Stimulated activated CD4-positive, alpha-beta T cell treated with anti-CD3 and anti-CD28 coated beads, Interleukin-4, amount 100 ng/mL, for 1 hour (primary cell): Measurements from ENCODE around the gene ARHGDIB.
A peak's percentile ranks its signal among the peaks of the same experiment; 100 is the strongest.

Source experiments
- DNase-seq: peaks from one replicate; pipeline ENCODE4 v3.0.0-alpha.2; 2020

Gene ARHGDIB

GRCh38 chr12:14961466-14962152 is at the start of gene ARHGDIB:
Gene ARHGDIB (minus strand): TSS chr12:14961601. CDS start chr12:14950712, 10,889 bp downstream.
- peak; percentile 56 for DNase-seq

GRCh38 chr12:15011162-15011561 is 49.8 kb upstream of the ARHGDIB start:
- DNase-seq, result no peak

GRCh38 chr12:15007551-15007950 is 46.1 kb upstream of the ARHGDIB start:
- no peak for DNase-seq

- no peak for DNase-seq
Observed at GRCh38 chr12:15005064-15005463, 43.7 kb upstream of the ARHGDIB start.

GRCh38 chr12:15004421-15004820 is 43.0 kb upstream of the ARHGDIB start:
- DNase-seq, result no peak

- DNase-seq, result no peak
Observed at GRCh38 chr12:15001733-15002382, 40.5 kb upstream of the ARHGDIB start.

GRCh38 chr12:15000575-15000974 is 39.2 kb upstream of the ARHGDIB start:
- no peak for DNase-seq

GRCh38 chr12:14999695-15000365 is 38.4 kb upstream of the ARHGDIB start:
- DNase-seq, result no peak

GRCh38 chr12:14999021-14999694 is 37.8 kb upstream of the ARHGDIB start:
- DNase-seq, result no peak

- no peak for DNase-seq
Observed at GRCh38 chr12:14997998-14998397, 36.6 kb upstream of the ARHGDIB start.

- DNase-seq, result no peak
Observed at GRCh38 chr12:14995583-14996425, 34.4 kb upstream of the ARHGDIB start.

GRCh38 chr12:14994610-14995009 is 33.2 kb upstream of the ARHGDIB start:
- DNase-seq, result no peak

- DNase-seq, result peak; percentile 6
Observed at GRCh38 chr12:14993537-14994266, 32.3 kb upstream of the ARHGDIB start.

- DNase-seq, result no peak
Observed at GRCh38 chr12:14993117-14993516, 31.7 kb upstream of the ARHGDIB start.

- no peak for DNase-seq
Observed at GRCh38 chr12:14992673-14993072, 31.3 kb upstream of the ARHGDIB start.

GRCh38 chr12:14991069-14991468 is 29.7 kb upstream of the ARHGDIB start:
- DNase-seq, result no peak

GRCh38 chr12:14989790-14990189 is 28.4 kb upstream of the ARHGDIB start:
- DNase-seq, result no peak

GRCh38 chr12:14988035-14988434 is 26.6 kb upstream of the ARHGDIB start:
- DNase-seq, result no peak

- no peak for DNase-seq
Observed at GRCh38 chr12:14986449-14986848, 25.0 kb upstream of the ARHGDIB start.

- DNase-seq, result no peak
Observed at GRCh38 chr12:14984766-14985285, 23.4 kb upstream of the ARHGDIB start.

- DNase-seq, result no peak
Observed at GRCh38 chr12:14984036-14984435, 22.6 kb upstream of the ARHGDIB start.

GRCh38 chr12:14982991-14983390 is 21.6 kb upstream of the ARHGDIB start:
- no peak for DNase-seq
